ENCODE data around the gene LYZL6. TPM values are rescaled to one million over a fixed set of nuclear protein-coding genes. Genes with fewer than 3 reads are reported as not detected.
"Not testable (repeated sequence)": the region's sequence is repeated elsewhere in the genome, so short reads cannot be mapped to it uniquely, and the experiment has no call there.

LYZL6 gene
- polyA plus RNA-seq, 1 experiment: not detected

DNA sequence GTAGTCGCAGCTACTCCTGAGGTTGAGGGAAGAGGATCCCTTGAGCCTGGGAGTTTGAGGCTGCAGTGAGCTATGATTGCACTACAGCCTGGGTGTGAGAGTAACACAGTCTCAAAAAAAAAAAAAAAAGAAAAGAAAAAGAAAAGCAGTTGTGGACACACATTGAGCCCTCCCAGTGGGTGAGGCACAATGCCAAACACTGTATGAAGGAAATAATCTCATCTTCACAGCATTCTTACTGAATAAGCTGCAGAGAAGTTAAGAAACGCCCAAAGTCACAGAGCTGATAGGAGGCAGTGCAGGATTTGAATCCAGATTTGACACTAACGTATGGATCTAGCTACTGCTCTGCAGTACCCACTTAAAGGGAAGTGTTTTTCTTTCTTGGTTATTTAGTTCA, 5.9 kb upstream of the LYZL6 start:
- no peak overlapping the region for H3K4me3 ChIP-seq (ENCODE audit: low read depth, low read length)
- DNase-seq (ENCODE audit: low read depth): no peak
- TF ChIP-seq CTCF (IDR thresholded peaks at IDR 0.05; ENCODE audit: insufficient read depth, low read depth, low read length): no peak
- ChIA-PET POLR2A (no interaction called here), CTCF (interaction anchor here (0.9 to 2.1 kb wide), 3 partner anchors 9 to 14 kb away, joined by 3 to 14 read pairs (median 4); no protein-coding TSS in a partner anchor)
- H3K27me3 ChIP-seq (ENCODE audit: control insufficient read depth, insufficient read depth, low read length): no peaks in the 10 kb centered on the region
- no peaks in the 10 kb centered on the region for H3K36me3 ChIP-seq (ENCODE audit: control insufficient read depth, insufficient read depth, low read length)

DNA sequence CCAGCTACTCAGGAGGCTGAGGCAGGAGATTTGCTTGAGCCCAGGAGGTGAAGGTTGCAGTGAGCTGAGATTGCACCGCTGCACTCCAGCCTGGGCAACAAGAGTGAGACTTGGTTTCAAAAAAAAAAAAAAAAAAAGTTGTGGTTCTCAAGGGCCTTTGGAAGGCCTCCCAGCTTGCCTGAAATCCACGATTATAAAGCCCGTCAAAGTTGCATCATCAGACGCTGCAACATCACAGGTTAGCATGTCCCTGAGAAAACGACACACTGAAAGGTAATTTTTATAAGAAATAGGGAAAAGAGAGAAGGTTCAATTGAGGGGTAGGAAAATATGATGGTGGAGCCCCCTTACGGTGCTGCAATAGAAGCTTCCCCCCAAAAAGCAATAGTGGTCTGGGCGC, 4.6 kb upstream of the LYZL6 start:
- no peak for TF ChIP-seq CTCF (IDR thresholded peaks at IDR 0.05; ENCODE audit: insufficient read depth, low read depth, low read length)
- Histone ChIP-seq H3K4me3 (ENCODE audit: low read depth, low read length) (no peak overlapping the region), H3K27me3 (ENCODE audit: control insufficient read depth, insufficient read depth, low read length) (no peaks in the 10 kb centered on the region), H3K36me3 (ENCODE audit: control insufficient read depth, insufficient read depth, low read length) (no peaks in the 10 kb centered on the region)
- no peak for DNase-seq (ENCODE audit: low read depth)
- ChIA-PET CTCF (interaction anchor here (0.8 to 2.1 kb wide), 7 partner anchors 10 to 200 kb away, joined by 3 to 14 read pairs (median 4); no protein-coding TSS in a partner anchor), POLR2A (no interaction called here)

DNA sequence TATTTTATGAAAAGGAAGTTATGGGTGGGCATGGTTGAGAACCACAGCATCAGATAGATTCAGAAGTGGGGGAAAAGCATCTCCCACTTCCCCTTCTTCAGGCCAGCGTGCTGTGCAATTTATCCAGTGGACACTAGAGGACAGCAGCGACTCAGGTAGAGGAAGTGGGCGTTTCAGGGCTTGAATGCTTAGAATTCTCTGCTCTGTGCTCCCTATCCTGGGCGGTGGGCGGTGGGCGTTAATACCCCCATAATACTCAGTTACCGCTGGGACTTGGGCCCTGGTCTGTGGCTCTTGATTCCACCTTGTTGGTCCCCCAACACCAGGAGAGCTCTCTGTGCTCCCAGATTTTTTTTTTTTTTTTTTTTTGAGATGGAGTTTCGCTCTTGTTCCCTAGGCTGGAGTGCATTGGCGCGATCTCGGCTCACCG, 3.7 kb upstream of the LYZL6 start:
- POLR2A ChIA-PET: no interaction called here
- no peaks in the 10 kb centered on the region for H3K36me3 ChIP-seq (ENCODE audit: control insufficient read depth, insufficient read depth, low read length)
- CTCF ChIA-PET: interaction anchor here (0.6 to 2.1 kb wide), 6 partner anchors 9 to 200 kb away, joined by 3 to 14 read pairs (median 4); no protein-coding TSS in a partner anchor
- no peak for DNase-seq (ENCODE audit: low read depth)
- peak; percentile 87 for TF ChIP-seq CTCF (IDR thresholded peaks at IDR 0.05; ENCODE audit: insufficient read depth, low read depth, low read length)
- no peaks in the 10 kb centered on the region for H3K27me3 ChIP-seq (ENCODE audit: control insufficient read depth, insufficient read depth, low read length)
- H3K4me3 ChIP-seq (ENCODE audit: low read depth, low read length): no peak overlapping the region

- ChIA-PET CTCF (interaction anchor here (1.4 kb wide), 1 partner anchor 205 kb away, joined by 4 read pairs; no protein-coding TSS in a partner anchor), POLR2A (no interaction called here)
- no peaks in the 10 kb centered on the region for H3K36me3 ChIP-seq (ENCODE audit: control insufficient read depth, insufficient read depth, low read length)
- TF ChIP-seq CTCF (IDR thresholded peaks at IDR 0.05; ENCODE audit: insufficient read depth, low read depth, low read length): no peak
- no peaks in the 10 kb centered on the region for H3K27me3 ChIP-seq (ENCODE audit: control insufficient read depth, insufficient read depth, low read length)
- DNase-seq (ENCODE audit: low read depth): no peak
- H3K4me3 ChIP-seq (ENCODE audit: low read depth, low read length): no peak overlapping the region
Observed at GRCh38 chr17:35944151-35944550, 638 bp upstream of the LYZL6 start.

- H3K36me3 ChIP-seq (ENCODE audit: control insufficient read depth, insufficient read depth, low read length): no peaks in the 10 kb centered on the region
- no peak for TF ChIP-seq CTCF (IDR thresholded peaks at IDR 0.05; ENCODE audit: insufficient read depth, low read depth, low read length)
- H3K4me3 ChIP-seq (ENCODE audit: low read depth, low read length): no peak overlapping the region
- CTCF ChIA-PET: interaction anchor here (1.3 to 1.4 kb wide), 2 partner anchors 93 to 207 kb away, joined by 4 read pairs; no protein-coding TSS in a partner anchor
- DNase-seq (ENCODE audit: low read depth): no peak
- H3K27me3 ChIP-seq (ENCODE audit: control insufficient read depth, insufficient read depth, low read length): no peaks in the 10 kb centered on the region
- POLR2A ChIA-PET: no interaction called here
Observed at GRCh38 chr17:35942588-35943186, 826 bp downstream of the LYZL6 start.

- CTCF ChIA-PET: interaction anchor here (1.3 to 1.5 kb wide), 2 partner anchors 9 to 10 kb away, joined by 3 to 4 read pairs; no protein-coding TSS in a partner anchor
- H3K27me3 ChIP-seq (ENCODE audit: control insufficient read depth, insufficient read depth, low read length); H3K36me3 ChIP-seq (ENCODE audit: control insufficient read depth, insufficient read depth, low read length); H3K4me3 ChIP-seq (ENCODE audit: low read depth, low read length); DNase-seq (ENCODE audit: low read depth); POLR2A ChIA-PET: not testable (repeated sequence)
Observed at GRCh38 chr17:35938492-35938891, 5.0 kb downstream of the LYZL6 start.

All from BJ (cell line).